CD4-positive, alpha-beta T cell treated with Interleukin-6 for 4 hours (primary cell): Measurements from ENCODE around the gene SLC26A2.

Experiments used
- DNase-seq: peaks from one replicate; pipeline ENCODE4 v3.0.0-alpha.2; 2020; ENCODE audit warnings: mixed read lengths

Gene SLC26A2

DNA sequence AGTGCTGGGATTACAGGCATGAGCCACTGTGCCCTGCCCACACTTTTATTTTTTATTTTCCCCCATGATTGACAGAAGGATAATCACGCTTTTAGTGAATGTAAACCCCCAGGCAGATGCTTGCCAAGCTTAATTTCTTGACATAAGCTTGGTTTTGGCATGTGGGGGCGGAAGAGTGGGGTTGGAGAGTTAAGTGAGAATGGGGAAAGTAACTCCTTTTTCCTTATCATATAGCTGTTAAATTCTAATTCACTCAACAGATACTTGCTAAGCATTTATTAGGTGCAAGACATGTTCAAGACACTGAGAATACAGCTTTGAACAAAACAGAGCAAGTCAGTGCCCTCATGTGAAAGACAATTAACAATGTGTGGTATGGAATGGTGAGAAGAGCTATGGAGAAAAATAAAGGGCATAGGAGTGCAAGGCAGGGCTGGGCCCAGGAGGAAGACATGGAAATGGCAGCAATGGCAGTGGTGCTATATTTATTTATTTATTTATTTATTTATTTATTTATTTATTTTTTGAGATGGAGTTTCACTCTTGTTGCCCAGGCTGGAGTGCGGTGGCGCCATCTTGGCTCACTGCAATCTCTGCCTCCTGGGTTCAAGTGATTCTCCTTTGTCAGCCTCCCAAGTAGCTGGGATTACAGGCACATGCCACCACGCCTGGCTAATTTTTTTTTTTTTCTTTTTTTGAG is 2.2 kb downstream of the SLC26A2 start:
- DNase-seq = no peak

DNA sequence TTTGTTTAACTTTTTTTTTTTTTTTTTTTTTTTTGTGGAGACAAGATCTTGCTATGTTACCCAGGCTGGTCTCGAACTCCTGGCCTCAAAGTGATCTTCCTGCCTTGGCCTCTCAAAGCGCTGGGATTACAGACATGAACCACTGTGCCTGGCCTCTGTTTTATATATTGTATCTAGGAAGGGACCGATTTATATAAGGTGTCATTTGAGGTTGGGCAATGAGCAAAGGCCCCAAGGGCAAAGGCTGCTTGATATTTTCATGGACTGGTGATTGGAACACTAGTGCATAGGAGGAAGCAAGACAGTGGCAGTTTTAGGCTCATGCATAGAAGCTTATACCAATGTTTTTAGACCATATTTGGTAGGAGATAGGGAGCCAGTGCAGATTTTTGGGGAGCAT is 3.2 kb downstream of the SLC26A2 start:
- no peak for DNase-seq

DNA sequence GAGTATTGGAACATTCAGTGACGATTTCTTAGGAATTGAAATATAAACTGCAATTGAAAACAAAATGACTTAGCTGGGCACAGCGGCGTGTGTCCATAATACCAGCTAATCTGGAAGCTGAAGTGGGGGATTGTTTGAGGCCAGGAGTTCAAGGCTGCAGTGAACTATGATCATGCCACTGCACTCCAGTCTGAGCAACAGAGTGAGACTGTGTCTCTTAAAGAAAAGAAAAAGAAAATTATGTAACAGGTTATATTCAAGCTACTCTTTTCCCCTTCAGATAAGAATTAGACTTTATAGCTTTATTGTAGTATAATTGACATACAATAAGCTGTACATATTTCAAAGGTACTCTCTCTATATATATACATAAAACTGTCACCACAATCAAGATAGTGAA is 6.4 kb downstream of the SLC26A2 start:
- no peak for DNase-seq

DNA sequence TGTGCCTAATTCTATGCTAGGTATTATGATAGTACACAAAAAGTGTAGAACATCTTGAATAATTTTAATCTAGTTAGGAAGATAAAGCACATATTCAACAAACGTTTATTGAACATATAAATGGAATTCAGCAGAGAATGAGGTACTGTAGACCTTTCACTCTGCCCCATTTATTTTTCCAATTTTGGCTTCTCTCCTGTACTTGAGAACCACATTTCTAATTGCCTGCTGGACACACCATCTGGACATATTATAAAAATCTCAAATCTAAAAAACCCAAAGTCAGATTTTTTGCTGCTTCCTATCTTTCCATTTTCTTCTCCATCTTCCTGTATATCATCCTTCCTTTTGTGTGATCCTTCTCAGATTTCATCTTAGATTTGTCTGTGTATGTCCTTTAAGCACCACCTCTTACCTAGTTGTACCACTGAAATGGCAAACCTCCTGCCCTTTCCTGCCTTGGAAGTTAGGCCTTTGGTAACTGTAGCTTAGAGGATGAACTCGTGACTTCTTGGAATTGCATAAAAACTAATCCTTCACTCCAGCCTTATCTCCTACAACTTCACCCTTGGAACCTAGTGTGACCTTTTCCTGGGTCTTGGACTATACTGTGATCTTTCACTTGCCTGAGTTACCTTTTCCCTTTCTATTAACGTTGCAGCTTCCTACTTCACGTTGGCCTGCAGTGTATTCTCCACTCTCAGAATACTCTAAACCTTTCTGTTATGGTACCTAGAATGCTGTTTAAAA is 8.8 kb downstream of the SLC26A2 start:
- no peak for DNase-seq

DNA sequence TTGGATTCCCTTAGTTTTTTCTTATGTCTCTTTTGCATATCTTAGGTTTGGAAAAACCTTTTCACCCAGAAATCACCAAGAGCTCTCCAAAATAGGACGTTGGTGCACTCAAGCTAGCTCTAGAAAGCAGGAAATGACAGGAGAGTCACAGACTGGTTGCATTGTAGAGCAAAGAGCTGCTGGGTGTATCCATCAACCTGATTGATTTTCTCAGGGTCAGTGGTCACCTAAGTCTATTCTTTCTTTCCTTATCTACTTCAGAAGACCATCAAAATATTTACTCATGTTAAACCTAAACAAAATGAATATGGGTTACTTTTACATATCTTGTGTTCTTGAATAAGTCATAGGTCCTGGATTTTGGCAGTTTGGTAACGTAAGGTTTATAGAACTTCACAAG is 14.9 kb downstream of the SLC26A2 start:
- no peak for DNase-seq

DNA sequence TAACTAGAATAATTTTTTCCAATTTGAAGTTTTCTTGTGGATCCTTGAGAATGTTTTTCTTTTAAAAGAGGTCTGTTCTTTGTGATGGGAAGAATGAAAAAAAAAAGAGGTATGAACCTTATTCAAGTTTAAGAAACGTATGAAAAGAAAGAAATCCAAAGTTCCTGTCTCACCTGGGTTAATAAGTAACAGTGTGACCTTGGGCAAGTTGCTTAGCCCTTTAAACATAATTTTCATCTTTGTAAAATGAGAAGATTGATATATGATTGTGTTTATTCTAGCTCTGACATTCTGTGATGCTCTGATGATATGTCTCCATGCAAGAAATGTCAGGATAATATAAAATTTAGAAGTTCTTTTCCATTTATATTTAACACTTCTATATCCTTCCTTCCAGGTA is 19.3 kb downstream of the SLC26A2 start:
- no peak for DNase-seq

DNA sequence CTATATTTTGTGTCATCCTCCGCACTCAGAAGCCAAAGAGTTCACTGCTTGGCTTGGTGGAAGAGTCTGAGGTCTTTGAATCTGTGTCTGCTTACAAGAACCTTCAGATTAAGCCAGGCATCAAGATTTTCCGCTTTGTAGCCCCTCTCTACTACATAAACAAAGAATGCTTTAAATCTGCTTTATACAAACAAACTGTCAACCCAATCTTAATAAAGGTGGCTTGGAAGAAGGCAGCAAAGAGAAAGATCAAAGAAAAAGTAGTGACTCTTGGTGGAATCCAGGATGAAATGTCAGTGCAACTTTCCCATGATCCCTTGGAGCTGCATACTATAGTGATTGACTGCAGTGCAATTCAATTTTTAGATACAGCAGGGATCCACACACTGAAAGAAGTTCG is 20.6 kb downstream of the SLC26A2 start:
- DNase-seq = no peak

DNA sequence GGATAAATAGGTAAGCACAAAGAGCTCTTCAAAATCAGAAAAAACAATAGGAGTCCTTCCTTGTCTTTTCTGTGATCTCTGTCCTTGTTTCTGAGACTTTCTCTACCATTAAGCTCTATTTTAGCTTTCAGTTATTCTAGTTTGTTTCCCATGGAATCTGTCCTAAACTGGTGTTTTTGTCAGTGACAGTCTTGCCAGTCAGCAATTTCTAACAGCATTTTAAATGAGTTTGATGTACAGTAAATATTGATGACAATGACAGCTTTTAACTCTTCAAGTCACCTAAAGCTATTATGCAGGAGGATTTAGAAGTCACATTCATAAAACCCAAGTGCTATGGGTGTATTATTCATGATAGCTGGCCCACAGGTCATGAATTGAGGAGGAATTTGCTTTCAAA is 21.9 kb downstream of the SLC26A2 start:
- no peak for DNase-seq

DNA sequence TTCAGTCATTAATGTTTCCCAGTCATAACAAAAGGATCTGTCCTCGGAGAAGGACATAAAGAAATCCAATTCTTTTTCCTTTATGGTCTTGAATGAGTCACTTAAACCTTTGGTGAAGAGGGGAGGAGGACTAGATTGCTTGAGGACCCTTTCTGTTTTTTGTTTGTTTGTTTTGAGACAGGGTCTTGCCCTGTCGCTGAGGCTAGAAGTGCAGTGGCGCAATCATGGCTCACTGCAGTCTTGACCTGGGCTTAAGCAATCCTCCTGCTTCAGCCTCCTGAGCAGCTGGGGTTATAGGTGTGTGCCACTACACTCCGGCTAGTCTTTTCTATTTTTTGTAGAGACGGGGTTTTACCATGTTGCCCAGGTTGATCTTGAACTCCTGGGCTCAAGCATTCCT is 27.6 kb downstream of the SLC26A2 start:
- DNase-seq = no peak

DNA sequence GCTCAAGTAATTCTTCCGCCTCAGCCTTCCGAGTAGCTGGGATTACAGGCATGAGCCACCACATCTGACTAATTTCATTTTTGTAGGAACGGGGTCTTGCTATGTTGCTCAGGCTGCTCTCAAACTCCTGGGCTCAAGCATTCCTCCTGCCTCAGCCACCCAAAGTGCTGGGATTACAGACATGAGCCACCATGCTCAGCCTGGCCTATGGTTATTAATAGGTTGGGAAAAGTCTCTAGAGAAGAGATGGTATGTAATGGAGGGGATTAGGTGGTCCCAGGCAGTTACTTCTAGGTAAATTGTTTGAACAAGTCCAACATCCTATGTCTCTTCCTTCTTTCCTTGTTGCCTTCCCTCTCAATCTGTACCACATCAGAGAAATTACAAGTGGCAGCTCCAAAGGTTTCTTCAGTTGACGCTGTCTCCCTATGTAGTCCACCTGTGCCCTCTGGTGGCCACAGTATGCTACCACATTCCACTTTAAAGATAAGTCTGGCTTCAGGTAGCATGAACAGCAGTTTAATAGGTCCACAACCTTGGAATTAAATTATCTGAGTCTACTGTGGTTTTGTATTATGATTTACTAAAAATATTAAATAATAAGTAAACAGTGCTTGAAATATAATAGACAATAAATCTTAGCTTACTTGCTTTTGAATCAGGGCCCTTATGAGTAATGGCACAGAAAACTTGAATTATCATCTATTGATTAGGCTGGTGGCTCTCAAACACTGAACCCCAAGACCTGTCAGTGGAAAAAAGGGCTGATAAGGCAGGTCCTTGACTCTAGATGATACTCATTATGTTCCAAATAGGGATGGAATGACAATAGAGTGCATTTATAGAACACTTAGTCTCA is 30.2 kb downstream of the SLC26A2 start:
- peak; percentile 76 for DNase-seq

DNA sequence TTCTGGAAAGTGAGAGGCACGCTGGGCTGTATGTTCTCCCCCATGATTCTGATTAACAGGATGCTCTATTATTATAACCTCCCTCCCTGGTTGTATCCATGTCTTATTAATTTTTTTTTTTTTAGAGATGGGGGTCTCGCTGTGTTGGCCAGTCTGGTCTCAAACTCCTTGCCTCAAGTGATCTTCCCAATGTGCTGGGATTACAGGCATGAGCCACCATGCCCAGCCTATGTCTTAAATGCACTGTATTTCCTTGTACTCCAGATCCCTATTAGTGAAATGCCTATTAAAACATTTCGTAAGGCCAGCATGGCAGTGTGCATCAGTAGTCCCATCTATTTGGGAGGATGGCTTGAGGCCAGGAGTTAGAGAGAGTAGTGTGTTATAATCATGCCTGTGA is 32.9 kb downstream of the SLC26A2 start:
- DNase-seq = no peak

DNA sequence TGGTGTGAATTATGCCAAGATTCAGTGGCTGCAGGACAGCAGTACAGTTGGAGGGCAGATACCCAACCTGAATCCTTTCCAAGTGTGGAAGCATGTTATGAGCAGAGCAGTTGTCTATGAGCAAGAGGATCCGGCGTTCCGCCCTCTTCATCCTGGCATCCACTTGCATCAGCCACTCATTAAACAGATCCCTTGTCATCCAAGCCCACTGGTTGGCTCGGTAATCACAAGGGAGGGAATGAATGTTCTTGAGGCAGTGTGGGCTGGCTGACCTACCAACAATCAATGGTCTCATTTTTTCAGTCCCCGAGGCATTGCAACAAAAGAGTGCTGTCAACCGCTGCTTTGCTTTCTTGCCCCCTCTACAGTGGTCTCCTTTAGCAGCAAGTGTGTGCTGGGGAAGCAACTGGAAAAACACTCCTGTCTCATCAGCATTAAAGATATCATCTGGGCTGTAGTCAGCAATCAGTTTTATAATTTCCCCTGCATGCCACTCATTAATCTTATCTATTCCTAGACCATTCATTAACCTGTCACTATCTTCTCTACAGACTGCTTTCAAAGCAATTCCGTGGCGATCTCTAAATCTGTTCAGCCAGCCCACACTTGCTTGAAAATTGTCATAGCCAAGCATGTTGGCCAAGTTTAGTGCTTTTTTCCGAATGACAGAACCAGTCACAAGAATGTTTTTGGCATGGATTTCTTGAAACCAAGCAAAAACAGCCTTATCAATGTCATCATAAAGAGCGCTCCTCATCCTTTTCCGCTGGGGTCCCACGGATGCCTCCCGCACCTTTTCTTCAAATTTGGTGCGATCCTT is 35.0 kb downstream of the SLC26A2 start:
- no peak for DNase-seq

DNA sequence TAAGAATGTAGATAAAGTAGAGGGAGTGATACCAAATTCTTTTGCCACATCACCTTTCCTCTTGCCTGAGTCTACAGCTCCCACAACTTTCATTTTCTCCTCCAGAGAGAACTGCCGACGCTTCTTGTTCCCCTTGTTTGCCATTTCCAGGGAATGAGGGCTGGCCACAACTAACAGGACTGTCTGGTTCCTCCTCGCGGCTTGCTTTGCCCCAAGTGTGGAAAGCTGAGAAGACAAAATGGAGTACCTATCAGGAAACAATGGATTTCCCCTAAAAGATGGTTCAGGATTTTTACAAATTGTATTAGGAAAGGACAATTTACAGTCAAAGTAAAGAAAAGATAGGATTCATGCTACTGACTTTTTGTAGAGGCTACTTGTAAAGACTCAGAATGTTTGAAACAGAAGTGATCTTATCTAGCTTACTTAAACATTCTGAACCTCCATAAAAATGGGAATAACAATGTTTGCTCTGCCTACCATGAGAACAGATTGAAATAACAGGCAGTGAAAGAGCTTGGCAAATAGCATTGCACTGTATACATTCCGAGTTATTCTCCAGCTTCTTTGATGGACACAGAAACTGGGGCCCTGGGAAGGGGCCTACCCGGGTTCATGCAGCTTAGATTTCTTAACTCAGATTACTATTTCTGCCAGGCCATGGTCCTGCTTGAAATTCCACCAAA is 35.8 kb downstream of the SLC26A2 start:
- DNase-seq = no peak

DNA sequence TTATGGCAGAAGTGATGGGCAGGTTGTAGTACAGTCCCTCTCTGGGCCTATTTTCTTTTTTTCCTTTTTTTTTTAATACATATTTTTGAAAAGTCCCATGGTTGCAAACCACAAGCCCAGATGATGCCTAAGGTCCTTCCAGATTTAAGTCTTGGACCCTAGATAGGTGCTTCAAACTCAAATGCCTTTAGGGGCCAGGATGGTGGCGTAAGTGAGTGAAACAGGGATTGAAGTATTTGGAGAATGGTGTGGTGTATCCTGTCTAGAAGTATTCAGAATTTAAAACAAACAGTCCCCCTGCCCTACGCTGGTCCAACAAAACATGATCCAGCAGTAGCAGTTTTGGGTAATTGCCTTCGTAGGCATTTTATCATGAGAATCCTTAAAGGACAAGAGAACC is 37.7 kb downstream of the SLC26A2 start:
- no peak for DNase-seq

DNA sequence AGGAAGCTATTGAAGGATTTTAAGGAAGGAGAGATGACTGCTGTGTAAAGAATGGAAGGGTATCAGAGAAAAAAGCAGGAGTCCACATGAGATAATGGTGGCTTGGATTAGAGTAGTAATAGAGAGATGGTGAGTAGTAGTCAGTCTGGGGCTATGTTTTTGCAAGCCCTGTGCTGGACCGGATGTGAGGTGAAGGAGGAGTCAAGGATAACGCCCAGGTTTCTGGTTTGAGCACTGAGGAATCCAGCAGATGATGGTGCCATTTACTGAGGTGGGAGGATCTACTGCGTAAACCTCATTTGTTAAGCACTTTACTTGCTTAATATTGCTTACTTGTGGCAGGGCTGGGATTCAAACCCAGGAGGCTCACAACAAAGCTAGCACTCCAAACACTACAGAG is 38.8 kb downstream of the SLC26A2 start:
- DNase-seq = no peak

DNA sequence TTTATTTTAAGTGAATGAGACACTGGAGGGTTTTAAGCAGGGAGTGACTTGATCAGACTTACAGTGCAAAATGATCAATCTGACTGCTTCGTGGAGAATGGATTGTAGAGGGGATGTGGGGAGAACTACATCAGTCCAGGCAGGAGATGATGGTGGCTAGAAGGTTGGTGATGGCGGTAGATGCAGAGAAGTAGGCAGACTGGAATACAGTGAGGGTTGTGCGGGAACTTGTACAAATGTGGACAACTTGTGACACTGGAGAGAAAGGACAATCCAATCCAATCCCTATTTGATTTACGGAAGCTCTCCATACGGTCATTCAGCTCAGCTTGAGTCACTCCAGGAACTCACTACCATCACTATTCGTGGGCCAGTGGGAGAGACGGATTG is 39.3 kb downstream of the SLC26A2 start:
- no peak for DNase-seq

DNA sequence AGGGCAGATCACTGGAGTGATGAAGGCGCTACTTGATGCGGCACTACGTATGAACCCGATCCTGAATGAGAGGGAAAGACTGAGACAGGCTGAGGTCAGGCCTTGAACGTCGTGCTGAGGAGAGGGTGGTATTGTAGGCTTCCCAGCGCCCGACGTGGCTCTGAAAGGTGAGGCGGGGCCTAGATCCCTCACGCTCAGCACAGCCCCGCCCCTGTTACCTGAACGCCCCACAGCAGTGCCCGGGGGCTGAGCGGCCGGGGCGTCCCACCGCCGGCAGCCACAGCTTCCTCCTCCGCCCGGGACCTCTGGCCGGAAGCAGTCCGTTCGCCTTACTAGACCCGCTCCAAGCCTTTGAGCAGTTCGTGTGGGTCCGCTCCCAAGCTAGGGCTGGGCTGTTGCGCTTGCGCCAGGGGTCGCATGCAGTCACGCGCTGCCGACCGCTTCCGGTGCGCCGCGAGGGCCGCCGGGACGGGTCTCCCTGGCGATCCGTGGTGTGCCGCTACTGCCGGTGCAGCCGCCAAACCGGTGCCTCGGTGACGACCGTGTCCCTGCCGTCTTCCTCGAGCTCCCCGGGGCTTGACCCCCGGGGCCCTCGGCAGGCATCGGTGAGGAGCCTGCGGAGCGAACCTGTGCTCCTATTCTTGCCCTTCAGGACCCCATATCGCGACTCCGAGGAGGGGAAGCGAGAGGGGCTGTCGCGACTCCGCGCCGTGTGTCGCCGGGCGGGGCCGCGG is 39.9 kb downstream of the SLC26A2 start, which contains the start of the genes HMGXB3 and TIGD6:
TSS of gene HMGXB3 (plus strand) at position 484 of the 734 bp plus-strand sequence. CDS start 4,114 bp downstream, outside the sequence.
TSS of gene TIGD6 (minus strand) at position 399 of the 734 bp plus-strand sequence. CDS start 4,306 bp downstream, outside the sequence.
- peak; percentile 86 for DNase-seq

DNA sequence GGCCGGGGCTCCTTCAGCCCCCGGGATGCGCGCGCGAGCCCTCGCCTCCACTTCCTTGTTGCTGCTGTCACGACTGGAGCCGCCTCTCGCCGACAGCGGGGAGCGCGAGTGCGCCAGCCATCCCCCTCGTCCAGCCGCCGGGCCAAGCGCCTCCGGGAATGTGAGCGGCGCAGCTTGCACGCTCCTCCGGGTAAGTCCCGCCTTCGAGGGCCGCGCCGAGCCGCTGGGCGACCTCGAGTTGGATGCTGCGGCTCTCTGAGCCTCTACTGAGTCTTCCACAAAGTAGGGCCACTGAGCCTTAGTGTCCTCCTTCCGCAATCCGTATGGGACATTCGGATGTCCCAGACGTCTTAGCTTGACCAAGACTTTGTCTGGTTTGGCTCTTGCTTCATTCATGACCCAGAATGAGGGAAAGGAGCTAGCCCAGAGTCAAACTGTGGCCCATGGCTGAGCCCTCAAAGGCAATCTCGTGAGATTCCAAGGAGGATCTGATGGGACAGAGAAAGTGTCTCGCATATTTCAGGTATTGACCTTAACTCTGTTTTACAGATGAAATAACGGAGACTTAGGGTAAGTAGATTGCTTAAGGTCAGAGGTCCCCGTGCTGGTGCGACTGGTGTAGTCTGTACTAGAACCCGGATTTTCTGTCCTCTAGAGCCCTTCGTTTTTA is 40.6 kb downstream of the SLC26A2 start:
- peak; percentile 48 for DNase-seq

DNA sequence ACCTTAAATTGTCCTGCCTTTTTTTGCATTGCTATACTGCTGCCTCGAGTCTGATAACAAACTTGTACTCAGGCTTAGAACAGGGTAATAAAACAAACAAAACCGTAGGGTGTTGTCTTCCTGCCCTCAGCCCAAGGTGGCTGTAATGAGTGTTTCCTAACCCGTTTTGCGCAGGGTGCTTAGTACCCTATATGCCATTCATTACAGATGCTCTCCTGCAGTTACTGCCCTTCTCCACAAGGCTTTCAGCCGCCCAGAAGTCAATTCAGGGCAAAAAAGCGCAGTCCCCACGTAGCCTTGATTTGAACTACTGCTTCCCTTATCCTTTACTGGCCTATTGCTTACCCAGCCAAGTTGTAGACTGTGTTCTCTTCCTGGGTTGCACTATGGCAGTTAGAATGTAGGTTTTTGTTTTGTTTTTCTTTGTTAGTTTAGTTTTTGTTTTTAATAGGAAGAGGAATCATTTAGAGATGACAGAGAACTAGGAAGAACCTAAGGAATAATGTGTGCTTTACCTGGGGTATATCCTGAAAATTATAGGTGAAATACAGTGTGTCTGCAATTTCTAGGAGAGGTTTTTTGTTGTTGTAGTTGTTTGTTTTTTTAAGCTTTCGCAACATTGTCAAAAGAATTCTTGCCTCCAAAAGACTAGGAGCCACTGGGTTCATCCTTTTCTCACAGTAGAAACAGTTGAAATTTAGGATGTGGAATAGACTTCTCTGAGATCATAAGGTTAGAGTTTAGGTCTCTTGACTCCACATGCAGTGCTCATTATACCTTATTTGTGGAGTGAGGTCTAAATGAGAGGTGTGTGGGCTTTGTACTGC is 41.3 kb downstream of the SLC26A2 start:
- peak; percentile 62 for DNase-seq

DNA sequence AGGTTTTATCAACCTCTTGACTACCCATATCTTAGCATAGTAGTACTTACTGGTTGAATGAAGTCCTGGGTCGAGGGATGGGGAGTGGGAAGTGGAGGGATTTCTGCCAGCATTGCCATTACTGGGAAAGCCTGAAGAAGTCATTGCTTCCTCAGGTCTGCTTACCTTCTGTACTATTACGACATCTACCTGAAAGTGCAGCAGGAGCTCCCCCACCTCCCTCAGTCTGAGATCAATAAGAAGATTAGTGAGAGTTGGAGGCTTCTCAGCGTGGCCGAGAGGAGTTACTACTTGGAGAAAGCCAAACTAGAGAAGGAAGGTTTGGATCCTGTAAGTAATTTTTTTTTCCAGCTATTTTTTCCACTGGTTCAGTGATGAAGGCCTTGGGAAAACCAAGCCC is 45.8 kb downstream of the SLC26A2 start:
- DNase-seq = no peak
